Right lobe of liver (tissue), 6 donors: ENCODE measurements around the gene CD164L2. TPM values are rescaled to one million over a fixed set of nuclear protein-coding genes. Genes with fewer than 3 reads are reported as not detected.
A peak's percentile ranks its signal among the peaks of the same experiment; 100 is the strongest.

Source experiments
- ATAC-seq, 4 donors: fragments of 200-7000 bp; cut with Tn5 transposase; one replicate each; pipeline ENCODE4 v1.9.1; 2020; ENCODE audit warnings: mild to moderate bottlenecking in 4 of 4, moderate library complexity in 4 of 4
- DNase-seq, 3 donors: peaks; one replicate each; pipeline ENCODE4 v3.0.0-alpha.2; 2020
- H3K27ac ChIP-seq, 3 donors: fragments of 200-600 bp; one replicate each; pipeline ENCODE4 v1.8.0; 2022
- H3K27me3 ChIP-seq, 2 donors: fragments of 200-600 bp; one replicate each; pipeline ENCODE4 v1.8.0; 2022
- H3K36me3 ChIP-seq, 4 donors: fragments of 200-600 bp; sonication (generic) in 1 of 4; one replicate each; pipeline versions ENCODE4 v1.5.1 to v1.8.0; 2017 to 2022; ENCODE audit warnings: control low read depth in 1 of 4
- H3K4me1 ChIP-seq, 4 donors: fragments of 200-600 bp; sonication (generic) in 1 of 4; one replicate each; pipeline versions ENCODE4 v1.5.1 to v1.8.0; 2017 to 2022; ENCODE audit warnings: control low read depth in 1 of 4
- H3K4me3 ChIP-seq, 3 donors: fragments of 200-600 bp; one replicate each; pipeline ENCODE4 v1.8.0; 2022
- H3K9me3 ChIP-seq, 4 donors: fragments of 200-600 bp; sonication (generic) in 1 of 4; one replicate each; pipeline versions ENCODE4 v1.5.1 to v1.8.0; 2017 to 2022; ENCODE audit warnings: control low read depth in 1 of 4
- POLR2A ChIP-seq: fragments of 450-650 bp; IDR thresholded peaks from one replicate; pipeline ENCODE4 v1.6.1; 2017; ENCODE audit warnings: antibody characterized with exemption, mild to moderate bottlenecking
- WGBS: methylation state at CpG from one replicate; pipeline ENCODE4 v1.1.6; 2018; ENCODE audit warnings: low coverage, low lambda C conversion rate; ENCODE audit not compliant: insufficient coverage; ENCODE audit errors: missing lambda C conversion rate; 5-methylcytosine and 5-hydroxymethylcytosine counted together
- intact Hi-C, 2 donors: fragments of 100-400 bp; cut with DNase I; formaldehyde crosslinking; loops; one replicate each; pipeline versions ENCODE4 v1.11.2 to v1.14.1; 2022
- total RNA-seq, 6 experiments: library from RNA; depleted of rRNA in 2 of 6; stranded (reverse); fragments of >200 nt in 2 of 6; fragmentation: NEBNext Ultra II Directional in 3 of 6; extraction: Animal tissue kit (Norgen Biotek cat#: 25700) in 3 of 6; gene quantifications; one replicate each; pipeline versions ENCODE4 v1.1.0 to v1.2.4, GENCODE V29; 2016 to 2023
- TF ChIP-seq, protein P1 (sequence below), 4 donors: fragments of 200-600 bp in 3 of 4; fragments of 450-650 bp in 1 of 4; IDR thresholded peaks; one replicate each; pipeline versions ENCODE4 v1.5.1 to v1.8.0; 2016 to 2022; ENCODE audit warnings: antibody characterized with exemption in 4 of 4, mild to moderate bottlenecking in 2 of 4
- donor health status: DM: no; HTN: yes; CAD: no.
- donor health status: DM: no; HTN: no; CAD: no.
- donor health status: DM: no; HTN: no; CAD: no.
- donor health status: DM: no; HTN: yes; CAD: no.
- donor health status: DM: no; HTN: yes; CAD: no.

CD164L2 gene
- total RNA-seq, 6 experiments from 2014 or later = 0.86 TPM; not detected in 5

- Histone ChIP-seq H3K4me3 (peak overlapping the region in 2 of 3 donors; percentile 4 to 14), H3K4me1 (no peaks in the 10 kb centered on the region), H3K9me3 (no peaks in the 10 kb centered on the region), H3K36me3 (no peaks in the 10 kb centered on the region), H3K27ac (no peak overlapping the region), H3K27me3 (no peaks in the 10 kb centered on the region)
- ATAC-seq (no peak), DNase-seq (no peak)
- WGBS = 77% methylated on average over 14 of the region's 19 CpGs
- intact Hi-C loops = no loop called here
- no peak for TF ChIP-seq POLR2A
- TF ChIP-seq, protein P1, sequence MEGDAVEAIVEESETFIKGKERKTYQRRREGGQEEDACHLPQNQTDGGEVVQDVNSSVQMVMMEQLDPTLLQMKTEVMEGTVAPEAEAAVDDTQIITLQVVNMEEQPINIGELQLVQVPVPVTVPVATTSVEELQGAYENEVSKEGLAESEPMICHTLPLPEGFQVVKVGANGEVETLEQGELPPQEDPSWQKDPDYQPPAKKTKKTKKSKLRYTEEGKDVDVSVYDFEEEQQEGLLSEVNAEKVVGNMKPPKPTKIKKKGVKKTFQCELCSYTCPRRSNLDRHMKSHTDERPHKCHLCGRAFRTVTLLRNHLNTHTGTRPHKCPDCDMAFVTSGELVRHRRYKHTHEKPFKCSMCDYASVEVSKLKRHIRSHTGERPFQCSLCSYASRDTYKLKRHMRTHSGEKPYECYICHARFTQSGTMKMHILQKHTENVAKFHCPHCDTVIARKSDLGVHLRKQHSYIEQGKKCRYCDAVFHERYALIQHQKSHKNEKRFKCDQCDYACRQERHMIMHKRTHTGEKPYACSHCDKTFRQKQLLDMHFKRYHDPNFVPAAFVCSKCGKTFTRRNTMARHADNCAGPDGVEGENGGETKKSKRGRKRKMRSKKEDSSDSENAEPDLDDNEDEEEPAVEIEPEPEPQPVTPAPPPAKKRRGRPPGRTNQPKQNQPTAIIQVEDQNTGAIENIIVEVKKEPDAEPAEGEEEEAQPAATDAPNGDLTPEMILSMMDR (IDR thresholded peaks at IDR 0.05) = no peak
Observed at GRCh38 chr1:27372022-27372807, 10.9 kb downstream of the CD164L2 start.

DNA sequence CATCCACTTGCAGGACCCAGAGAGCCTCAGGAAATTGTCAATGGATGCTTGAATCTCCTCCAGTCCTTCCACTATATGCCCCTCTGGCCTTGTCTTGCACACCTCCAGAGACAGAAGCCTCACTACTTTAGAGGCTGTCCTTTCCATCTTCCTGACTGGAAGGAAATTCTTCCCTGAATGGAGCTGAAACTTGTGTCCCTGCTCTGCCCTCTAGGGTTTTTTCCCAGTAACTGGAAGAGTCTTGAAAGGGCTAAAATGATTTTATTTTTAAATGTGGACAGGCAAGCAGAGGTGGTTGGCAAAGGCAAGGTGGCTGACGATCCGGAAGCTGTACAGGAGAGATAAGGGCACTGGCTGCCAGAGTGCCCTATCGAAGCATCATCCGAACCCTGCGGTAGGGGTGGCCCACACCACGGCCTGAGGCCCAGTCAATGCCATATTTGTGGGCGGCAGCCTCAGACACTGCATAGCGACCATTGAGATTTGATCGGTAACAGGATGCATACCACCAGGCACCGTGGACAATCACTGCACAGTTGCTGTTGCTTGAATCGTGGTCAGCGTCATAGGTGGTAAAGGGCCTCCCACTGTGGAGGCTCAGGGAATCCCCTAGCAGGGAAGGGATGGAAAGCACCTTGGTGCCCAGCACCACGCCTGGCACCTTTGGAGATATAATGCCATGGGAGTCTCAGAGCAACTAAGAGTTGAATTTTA is 14.1 kb downstream of the CD164L2 start:
- Histone ChIP-seq H3K27ac (no peak overlapping the region), H3K36me3 (no peaks in the 10 kb centered on the region), H3K4me1 (peaks cover 0 to 22% (median 0%) of the 10 kb centered on the region in 4 donors), H3K9me3 (no peaks in the 10 kb centered on the region), H3K27me3 (no peaks in the 10 kb centered on the region), H3K4me3 (no peak overlapping the region)
- WGBS = 0% methylated on average over 1 of the region's 13 CpGs
- intact Hi-C loops = no loop called here
- DNase-seq = no peak
- TF ChIP-seq, protein P1 (IDR thresholded peaks at IDR 0.05) = peak in 1 of 4 donors; percentile 5
- no peak for TF ChIP-seq POLR2A
- ATAC-seq = no peak

- H3K36me3 ChIP-seq = no peaks in the 10 kb centered on the region
- TF ChIP-seq, protein P1 (IDR thresholded peaks at IDR 0.05) = no peak
- TF ChIP-seq POLR2A = no peak
- no peak for ATAC-seq
- no peaks in the 10 kb centered on the region for H3K27me3 ChIP-seq
- peaks cover 0 to 22% (median 0%) of the 10 kb centered on the region in 4 donors for H3K4me1 ChIP-seq
- intact Hi-C loops = no loop called here
- H3K27ac ChIP-seq = peak overlapping the region in 2 of 3 donors; percentile 50 to 96
- no peak for DNase-seq
- peak overlapping the region; percentile 56 to 74 (median 68) for H3K4me3 ChIP-seq
- H3K9me3 ChIP-seq = no peaks in the 10 kb centered on the region
- 32% methylated on average over 4 of the region's 8 CpGs for WGBS
Observed at GRCh38 chr1:27367160-27367650, 15.9 kb downstream of the CD164L2 start.

DNA sequence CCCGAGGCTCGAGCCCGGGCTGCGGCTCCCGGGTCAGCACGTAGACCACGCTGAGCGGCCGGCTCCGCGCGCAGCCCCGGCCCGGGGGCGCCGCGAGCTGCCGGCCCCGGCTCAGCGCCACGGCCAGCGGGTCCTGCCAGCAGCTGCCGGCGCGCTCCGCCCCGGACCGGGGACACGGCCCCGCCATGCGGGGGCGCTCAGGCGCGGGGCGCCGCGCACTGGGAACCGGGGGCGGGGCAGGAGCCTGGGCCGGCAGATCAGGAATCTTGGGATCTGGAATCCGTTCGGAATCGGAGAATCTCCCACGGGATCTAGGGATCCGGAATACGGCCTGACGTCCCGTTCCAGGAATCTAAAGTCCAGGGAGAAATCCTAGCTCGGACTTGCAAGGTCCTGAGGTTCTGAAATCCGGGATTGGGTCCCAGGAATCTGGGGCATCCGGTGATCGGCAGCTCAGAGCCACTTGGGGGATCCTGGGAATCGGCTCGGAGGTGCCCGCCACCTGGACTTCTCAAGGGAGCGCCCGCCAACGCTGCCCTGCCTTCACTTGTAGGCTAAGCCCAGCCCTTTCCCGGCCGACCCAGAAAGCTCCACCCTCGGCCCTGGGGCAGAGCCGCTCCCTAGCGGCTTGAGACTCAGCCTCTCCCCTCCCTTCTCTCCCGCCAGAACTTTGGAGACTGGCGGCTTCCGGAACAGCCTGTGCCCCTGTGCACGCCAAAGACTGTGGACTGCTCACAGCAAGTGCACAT is 16.5 kb downstream of the CD164L2 start, which contains the start of gene MAP3K6:
MAP3K6 (minus strand) TSS at position 551 of the 749 bp plus-strand sequence; CDS start at position 187, 364 bp downstream.
- Histone ChIP-seq H3K4me1 (peaks cover 0 to 22% (median 0%) of the 10 kb centered on the region in 4 donors), H3K27ac (peak within 1 kb of the TSS; percentile 76 to 96 (median 81)), H3K9me3 (no peaks in the 10 kb centered on the region), H3K4me3 (peak within 1 kb of the TSS; percentile 56 to 74 (median 68)), H3K27me3 (no peaks in the 10 kb centered on the region), H3K36me3 (peaks cover 0 to 2% (median 0%) of the 10 kb centered on the region in 4 donors)
- TF ChIP-seq POLR2A = peak; percentile 67
- TF ChIP-seq, protein P1 (IDR thresholded peaks at IDR 0.05) = peak; percentile 30 to 76 (median 42)
- intact Hi-C loops = no loop called here
- 0% methylated on average over 4 of the region's 67 CpGs for WGBS
- ATAC-seq (peak; percentile 70 to 79 (median 76)), DNase-seq (peak; percentile 82 to 87 (median 85))
